H1 (cell line): ENCODE measurements around the gene CATSPERD. TPM values are rescaled to one million over a fixed set of nuclear protein-coding genes. Genes with fewer than 3 reads are reported as not detected.
A peak's percentile ranks its signal among the peaks of the same experiment; 100 is the strongest.

Source experiments
- ATF2 ChIP-seq: IDR thresholded peaks from 2 replicates; pipeline ENCODE4 v1.6.1; 2012; ENCODE audit warnings: low read length, inconsistent platforms
- BACH1 ChIP-seq: IDR thresholded peaks from 2 replicates; pipeline ENCODE4 v1.6.1; 2012; ENCODE audit warnings: low read length, improper control_type of control experiment
- BCL11A ChIP-seq, 2 experiments: IDR thresholded peaks; one replicate each; pipeline ENCODE4 v1.6.1; 2011; ENCODE audit warnings: low read depth in 2 of 2, low read length in 2 of 2, mild to moderate bottlenecking in 2 of 2
- CBX8 ChIP-seq: fragments of 300-800, 300-1000 bp; sonication (generic); IDR thresholded peaks from 2 replicates; pipeline ENCODE4 v1.7.1; 2016; ENCODE audit warnings: low read depth, low read length, borderline replicate concordance
- CEBPB ChIP-seq: IDR thresholded peaks from 2 replicates; pipeline ENCODE4 v1.6.1; 2012; ENCODE audit warnings: low read depth, low read length
- CHD2 ChIP-seq: IDR thresholded peaks from 2 replicates; pipeline ENCODE4 v1.6.1; 2012; ENCODE audit warnings: low read length, improper control_type of control experiment
- EP300 ChIP-seq, 2 experiments: IDR thresholded peaks; 1 replicate in 1 of 2; 2 replicates in 1 of 2; pipeline ENCODE4 v1.6.1; 2011 to 2012; ENCODE audit warnings: low read depth in 2 of 2, low read length in 2 of 2, mild to moderate bottlenecking in 2 of 2, borderline replicate concordance in 1 of 2, inconsistent platforms in 1 of 2, moderate library complexity in 1 of 2
- GABPA ChIP-seq: IDR thresholded peaks from 2 replicates; pipeline ENCODE4 v1.6.1; 2011; ENCODE audit warnings: mild to moderate bottlenecking, low read length, moderate library complexity, borderline replicate concordance; ENCODE audit not compliant: insufficient read depth
- HDAC6 ChIP-seq: IDR thresholded peaks from one replicate; pipeline ENCODE4 v1.7.1; 2012; ENCODE audit warnings: low read depth, mild to moderate bottlenecking, inconsistent platforms, low read length, moderate library complexity
- JUND ChIP-seq: IDR thresholded peaks from 2 replicates; pipeline ENCODE4 v1.6.1; 2011; ENCODE audit warnings: mild to moderate bottlenecking, improper control_type of control experiment, low read length
- KDM4A ChIP-seq: IDR thresholded peaks from one replicate; pipeline ENCODE4 v1.7.1; 2012; ENCODE audit warnings: low read depth, mild to moderate bottlenecking, moderate library complexity, low read length, inconsistent platforms; ENCODE audit not compliant: severe bottlenecking
- MAFK ChIP-seq: IDR thresholded peaks from 2 replicates; pipeline ENCODE4 v1.6.1; 2012; ENCODE audit warnings: low read depth, mild to moderate bottlenecking, improper control_type of control experiment, low read length
- POLR2A ChIP-seq, 2 experiments: IDR thresholded peaks; 1 replicate in 1 of 2; 2 replicates in 1 of 2; pipeline ENCODE4 v1.6.1; 2011; ENCODE audit warnings: low read depth in 2 of 2, low read length in 2 of 2, mild to moderate bottlenecking in 2 of 2; ENCODE audit errors: control extremely low read depth in 1 of 2
- SAP30 ChIP-seq: fragments of 300-600 bp; sonication (generic); IDR thresholded peaks from 2 replicates; pipeline ENCODE4 v1.7.1; 2012; ENCODE audit warnings: low read length, moderate library complexity, mild to moderate bottlenecking, inconsistent platforms; ENCODE audit not compliant: insufficient read depth, insufficient replicate concordance
- SIX5 ChIP-seq: IDR thresholded peaks from 2 replicates; pipeline ENCODE4 v1.6.1; 2011; ENCODE audit warnings: mild to moderate bottlenecking, low read depth, low read length
- SRF ChIP-seq: IDR thresholded peaks from 2 replicates; pipeline ENCODE4 v1.6.1; 2011; ENCODE audit warnings: mild to moderate bottlenecking, low read depth, low read length, moderate library complexity
- TAF1 ChIP-seq: IDR thresholded peaks from 2 replicates; pipeline ENCODE4 v1.6.1; 2011; ENCODE audit warnings: mild to moderate bottlenecking, low read depth, low read length
- TBP ChIP-seq: IDR thresholded peaks from 2 replicates; pipeline ENCODE4 v1.6.1; 2011; ENCODE audit warnings: low read depth, low read length, improper control_type of control experiment
- TCF12 ChIP-seq: IDR thresholded peaks from 2 replicates; pipeline ENCODE4 v1.6.1; 2011; ENCODE audit warnings: low read depth, mild to moderate bottlenecking, low read length
- USF2 ChIP-seq: IDR thresholded peaks from 2 replicates; pipeline ENCODE4 v1.6.1; 2011; ENCODE audit warnings: low read length, improper control_type of control experiment
- YY1 ChIP-seq: IDR thresholded peaks from 2 replicates; pipeline ENCODE4 v1.6.1; 2011; ENCODE audit warnings: low read depth, mild to moderate bottlenecking, low read length
- ZNF274 ChIP-seq: IDR thresholded peaks from 2 replicates; pipeline ENCODE4 v1.7.0; 2012; ENCODE audit warnings: low read length, borderline replicate concordance; ENCODE audit errors: extremely low read depth
- polyA plus RNA-seq, 7 experiments: library from polyadenylated mRNA; depleted of rRNA in 3 of 7; stranded (reverse) in 5 of 7; unstranded in 2 of 7; fragments of >200 nt in 5 of 7; fragments of 200-250 nt in 2 of 7; gene quantifications; 1 replicate in 5 of 7; 2 replicates in 1 of 7; 4 replicates in 1 of 7; pipeline versions ENCODE4 v1.2.1 to v1.2.3, GENCODE V29; 2011 to 2013; ENCODE audit warnings: missing spikeins in 2 of 7, mixed read lengths in 2 of 7
- total RNA-seq: library from RNA; stranded (reverse); fragmentation: NEBNext Ultra II Directional; extraction: Animal tissue kit (Norgen Biotek cat#: 25700); gene quantifications from 2 replicates; pipeline ENCODE4 v1.2.1, GENCODE V29; 2021

CATSPERD gene
- total and polyA plus RNA-seq, 2 of the 8 experiments (the other 6 are each of a cell fraction or from before 2014, with no cell fraction given) = 0.12 TPM; not detected in 1

GRCh38 chr19:5719961-5720790 is at the start of gene CATSPERD, which contains the start of gene LONP1 (continued):
- peak; percentile 82; the same call in 1 of the 2 replicates for TF ChIP-seq GABPA
- TF ChIP-seq POLR2A (IDR thresholded peaks at IDR 0.05; ENCODE audit: control extremely low read depth in 1 of 2, low read depth in 2 of 2, low read length in 2 of 2) = peak; percentile 85 to 91
- TF ChIP-seq ATF2 = no peak
- peak; percentile 97 for TF ChIP-seq TAF1
- TF ChIP-seq BCL11A (IDR thresholded peaks at IDR 0.05; ENCODE audit: low read depth in 2 of 2, low read length in 2 of 2) = no peak
- TF ChIP-seq BACH1 = no peak
- no peak for TF ChIP-seq CHD2
- peak in 1 of 2 experiments; percentile 59; a peak in 1 of 3 replicates for TF ChIP-seq EP300 (IDR thresholded peaks at IDR 0.05; ENCODE audit: borderline replicate concordance in 1 of 2, low read depth in 2 of 2, low read length in 2 of 2)
- TF ChIP-seq ZNF274 = no peak
- peak; percentile 85 for TF ChIP-seq TBP
- no peak for TF ChIP-seq CEBPB
- peak; percentile 75 for TF ChIP-seq KDM4A
- TF ChIP-seq SRF = peak; percentile 65; the same call in 1 of the 2 replicates
- no peak; the same call in 1 of the 2 replicates for TF ChIP-seq MAFK
- TF ChIP-seq TCF12 = no peak
- no peak for TF ChIP-seq CBX8
- TF ChIP-seq SAP30 = peak; percentile 83
- TF ChIP-seq HDAC6 = no peak
- TF ChIP-seq USF2 = peak; percentile 96
- TF ChIP-seq SIX5 = no peak
- peak; percentile 97 for TF ChIP-seq YY1
- no peak for TF ChIP-seq JUND
